DMS 273 (cell line): ENCODE measurements around the gene CTDSP1.
A peak's percentile ranks its signal among the peaks of the same experiment; 100 is the strongest.

ENCODE experiments used
- DNase-seq: peaks from one replicate; lab custom pipeline; 2025; ENCODE audit not compliant: unreplicated experiment; lab: John Stamatoyannopoulos, UW

The CTDSP1 gene

GRCh38 chr2:218398437-218399390 lies 954 bp upstream of the CTDSP1 start:
- peak; percentile 83 for DNase-seq

DNA sequence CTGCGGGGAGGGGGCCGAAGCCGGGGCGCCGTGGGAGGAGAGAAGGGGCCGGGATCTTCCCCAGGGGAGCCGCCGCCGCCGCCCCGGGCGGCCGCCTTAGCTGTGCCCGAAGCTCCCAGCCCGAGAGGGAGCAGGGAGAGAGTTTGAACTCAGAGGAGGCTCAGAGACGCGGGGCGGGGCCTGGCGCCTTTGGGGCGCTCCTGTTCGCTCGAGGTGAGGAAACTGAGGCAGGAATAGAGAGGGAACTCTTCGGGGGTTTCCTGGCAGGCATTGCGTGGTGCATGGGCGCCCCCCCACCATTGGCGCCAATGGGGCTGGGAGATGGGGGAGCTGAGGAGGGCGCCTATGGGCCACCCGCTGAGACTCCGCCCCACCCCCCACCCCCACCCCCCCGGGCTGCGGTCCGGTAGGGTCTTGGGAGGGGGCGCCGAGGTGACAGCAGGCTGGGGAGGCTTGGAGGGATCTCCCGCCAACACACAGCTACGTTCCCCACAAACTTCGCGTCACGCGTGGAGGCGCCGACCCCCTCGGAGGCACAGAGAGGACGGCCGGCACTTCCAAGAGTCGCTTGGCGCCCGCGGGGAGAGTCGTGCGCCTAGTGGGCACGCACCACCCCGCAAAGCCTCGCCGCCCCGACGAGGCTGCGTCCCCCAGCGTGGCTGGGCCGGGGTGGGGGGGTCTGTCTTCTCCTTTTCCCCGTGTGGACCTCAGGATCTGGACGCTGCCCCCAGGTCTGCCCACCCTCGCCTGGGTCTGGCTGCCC lies 680 bp downstream of the CTDSP1 start:
- DNase-seq, result peak; percentile 63

GRCh38 chr2:218400930-218401881 lies 1.5 kb downstream of the CTDSP1 start:
- no peak for DNase-seq

GRCh38 chr2:218401890-218402289 lies 2.2 kb downstream of the CTDSP1 start:
- no peak for DNase-seq

GRCh38 chr2:218402491-218402901 lies 2.8 kb downstream of the CTDSP1 start:
- no peak for DNase-seq

- DNase-seq, result no peak
Observed at GRCh38 chr2:218402911-218403411, 3.3 kb downstream of the CTDSP1 start.

- no peak for DNase-seq
Observed at GRCh38 chr2:218403810-218404209, 4.1 kb downstream of the CTDSP1 start.

GRCh38 chr2:218404351-218405085 lies 4.8 kb downstream of the CTDSP1 start:
- DNase-seq, result no peak

DNA sequence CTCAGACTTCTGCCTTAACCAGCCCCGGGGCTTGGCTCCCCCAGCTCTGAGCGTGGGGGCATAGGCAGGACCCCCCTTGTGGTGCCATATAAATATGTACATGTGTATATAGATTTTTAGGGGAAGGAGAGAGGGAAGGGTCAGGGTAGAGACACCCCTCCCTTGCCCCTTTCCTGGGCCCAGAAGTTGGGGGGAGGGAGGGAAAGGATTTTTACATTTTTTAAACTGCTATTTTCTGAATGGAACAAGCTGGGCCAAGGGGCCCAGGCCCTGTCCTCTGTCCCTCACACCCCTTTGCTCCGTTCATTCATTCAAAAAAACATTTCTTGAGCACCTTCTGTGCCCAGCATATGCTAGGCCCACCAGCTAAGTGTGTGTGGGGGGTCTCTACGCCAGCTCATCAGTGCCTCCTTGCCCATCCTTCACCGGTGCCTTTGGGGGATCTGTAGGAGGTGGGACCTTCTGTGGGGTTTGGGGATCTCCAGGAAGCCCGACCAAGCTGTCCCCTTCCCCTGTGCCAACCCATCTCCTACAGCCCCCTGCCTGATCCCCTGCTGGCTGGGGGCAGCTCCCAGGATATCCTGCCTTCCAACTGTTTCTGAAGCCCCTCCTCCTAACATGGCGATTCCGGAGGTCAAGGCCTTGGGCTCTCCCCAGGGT lies 5.5 kb downstream of the CTDSP1 start:
- DNase-seq, result no peak

DNA sequence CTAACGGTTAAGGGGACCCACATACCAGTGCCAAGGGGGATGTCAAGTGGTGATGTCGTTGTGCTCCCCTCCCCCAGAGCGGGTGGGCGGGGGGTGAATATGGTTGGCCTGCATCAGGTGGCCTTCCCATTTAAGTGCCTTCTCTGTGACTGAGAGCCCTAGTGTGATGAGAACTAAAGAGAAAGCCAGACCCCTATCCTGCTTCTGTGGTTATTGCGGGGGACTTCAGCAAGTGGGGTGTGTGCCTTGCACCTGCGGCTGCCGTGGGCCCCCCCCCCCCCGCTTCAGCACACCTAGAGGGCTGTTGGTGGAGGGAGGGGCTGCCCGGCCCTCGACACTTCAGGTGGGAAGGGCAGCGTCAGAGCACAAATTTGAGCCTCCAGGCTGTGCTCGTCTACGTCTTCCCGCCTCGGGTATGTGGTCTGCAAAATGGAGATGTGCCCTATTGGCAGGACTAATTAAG lies 6.1 kb downstream of the CTDSP1 start:
- no peak for DNase-seq

DNA sequence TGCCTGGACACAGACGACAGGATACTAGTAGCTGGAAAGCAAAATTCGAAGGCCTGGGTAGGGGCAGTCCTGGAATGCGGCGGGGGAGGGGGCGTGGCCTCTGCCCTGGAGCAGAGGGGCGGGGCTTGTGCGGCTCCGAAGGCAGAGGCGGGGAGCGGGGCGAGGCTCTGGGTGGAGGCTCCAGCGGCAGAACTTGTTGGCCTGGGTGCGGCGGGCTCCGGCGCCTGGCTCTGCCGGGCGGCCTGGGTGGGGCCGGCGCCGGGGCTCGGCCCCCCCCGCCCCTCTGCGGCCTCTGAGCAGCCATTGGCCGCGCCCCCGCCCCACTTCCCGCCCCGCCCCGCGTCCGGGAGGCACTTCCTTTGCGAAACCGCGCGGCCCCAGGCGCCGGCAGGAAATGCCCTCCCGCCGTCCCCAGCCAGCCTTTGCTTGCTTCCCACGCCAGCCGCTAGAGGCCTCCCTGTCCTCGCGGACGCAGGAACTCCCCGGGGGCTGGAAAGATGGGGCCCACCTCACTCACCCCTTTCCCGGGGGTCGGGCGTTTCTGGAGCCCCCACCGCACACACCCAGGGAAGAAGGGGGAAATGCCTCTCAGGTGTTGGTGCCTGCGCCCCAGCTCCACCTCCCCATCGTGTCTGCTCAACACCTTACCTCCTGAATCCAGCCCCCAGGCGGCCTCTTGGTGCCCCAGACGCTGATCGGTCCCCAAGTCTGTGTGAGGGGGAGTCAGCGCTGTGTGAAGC lies 6.7 kb downstream of the CTDSP1 start:
- peak; percentile 98 for DNase-seq

GRCh38 chr2:218406949-218407618 lies 7.4 kb downstream of the CTDSP1 start:
- peak; percentile 95 for DNase-seq

GRCh38 chr2:218407717-218408116 lies 8.0 kb downstream of the CTDSP1 start:
- no peak for DNase-seq

GRCh38 chr2:218418321-218418716 lies 18.7 kb downstream of the CTDSP1 start:
- no peak for DNase-seq

DNA sequence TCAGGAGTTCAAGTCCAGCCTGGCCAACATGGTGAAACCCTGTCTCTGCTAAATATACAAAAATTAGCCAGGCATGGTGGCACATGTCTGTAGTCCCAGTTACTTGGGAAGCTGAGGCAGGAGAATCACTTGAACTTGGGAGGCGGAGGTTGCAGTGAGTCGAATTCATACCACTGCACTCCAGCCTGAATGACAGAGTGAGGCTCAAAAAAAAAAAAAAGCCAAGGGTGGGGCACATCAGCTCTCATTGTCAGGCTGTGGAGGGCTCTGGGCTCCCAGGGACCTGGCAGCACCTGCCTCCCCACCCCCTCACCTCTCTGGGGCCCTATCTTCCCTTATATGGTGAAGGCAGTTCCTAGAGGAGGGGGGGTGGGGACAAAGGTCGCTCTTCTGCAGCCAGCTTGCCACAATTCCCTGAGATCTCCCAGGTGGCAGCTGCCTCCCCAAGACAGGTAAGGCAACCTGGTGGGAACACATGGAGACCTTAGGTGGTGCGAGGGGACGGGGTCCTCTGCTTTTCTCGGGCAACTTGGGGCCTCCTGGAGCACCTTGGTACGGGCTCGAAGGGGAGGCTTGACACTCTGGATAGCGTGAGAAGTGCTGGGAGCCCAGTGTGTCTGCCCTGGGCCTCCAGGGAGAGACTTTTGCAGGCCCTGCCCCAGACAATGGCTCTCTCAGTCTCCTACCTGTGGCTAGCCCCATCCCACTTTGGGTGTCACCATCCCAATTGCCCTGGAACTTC lies 19.2 kb downstream of the CTDSP1 start, which contains the start of gene VIL1:
VIL1 (plus strand) TSS at position 407 of the 742 bp plus-strand sequence. CDS start 4,656 bp downstream, outside the sequence.
- DNase-seq, result no peak

GRCh38 chr2:218419630-218420216 lies 20.1 kb downstream of the CTDSP1 start:
- no peak for DNase-seq

DNA sequence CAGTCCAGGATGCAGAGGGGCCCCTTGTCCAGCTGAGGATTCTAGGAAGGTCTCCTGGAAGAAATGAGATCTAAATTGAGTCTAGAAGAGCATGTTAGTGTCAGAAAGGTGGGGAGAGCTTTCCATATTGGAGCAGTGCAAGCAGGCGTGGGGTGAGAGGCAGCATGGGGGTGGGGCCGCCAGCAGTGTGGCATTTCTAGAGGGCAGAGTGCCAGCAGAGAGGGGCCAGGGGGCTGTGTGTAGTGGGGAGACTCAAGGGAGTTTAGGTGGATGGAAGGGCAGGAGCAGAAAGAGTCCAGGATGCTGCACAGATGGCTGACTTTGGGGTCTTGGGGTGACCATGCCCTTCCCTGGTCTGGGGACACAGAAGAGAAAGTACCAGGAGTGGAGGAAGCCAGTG lies 21.4 kb downstream of the CTDSP1 start:
- no peak for DNase-seq
